Measurements from ENCODE around the gene HEXD.

HEXD gene

DNA sequence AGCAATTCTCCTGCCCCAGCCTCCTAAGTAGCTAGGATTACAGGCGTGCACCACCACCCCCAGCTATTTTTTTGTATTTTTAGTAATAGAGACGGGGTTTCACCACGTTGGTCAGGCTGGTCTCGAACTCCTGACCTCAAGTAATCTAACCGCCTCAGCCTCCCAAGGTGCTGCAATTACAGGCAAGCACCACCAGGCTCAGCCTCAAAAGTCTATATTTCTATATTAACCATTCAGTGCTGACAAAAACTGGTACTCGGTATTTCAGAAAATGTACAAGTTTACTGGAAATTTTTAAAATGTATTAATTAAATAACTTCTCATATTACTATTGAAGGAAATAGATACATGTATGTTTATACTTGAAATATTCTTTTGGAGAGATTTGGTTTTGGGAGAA is 1.4 kb upstream of the HEXD start:
- no peak for DNase-seq

- no peak for DNase-seq
Observed at GRCh38 chr17:82419540-82419939, 1.4 kb downstream of the HEXD start.

- DNase-seq: no peak
Observed at GRCh38 chr17:82424001-82424862, 6.1 kb downstream of the HEXD start.

GRCh38 chr17:82424863-82425159 is 6.7 kb downstream of the HEXD start:
- no peak for DNase-seq

DNA sequence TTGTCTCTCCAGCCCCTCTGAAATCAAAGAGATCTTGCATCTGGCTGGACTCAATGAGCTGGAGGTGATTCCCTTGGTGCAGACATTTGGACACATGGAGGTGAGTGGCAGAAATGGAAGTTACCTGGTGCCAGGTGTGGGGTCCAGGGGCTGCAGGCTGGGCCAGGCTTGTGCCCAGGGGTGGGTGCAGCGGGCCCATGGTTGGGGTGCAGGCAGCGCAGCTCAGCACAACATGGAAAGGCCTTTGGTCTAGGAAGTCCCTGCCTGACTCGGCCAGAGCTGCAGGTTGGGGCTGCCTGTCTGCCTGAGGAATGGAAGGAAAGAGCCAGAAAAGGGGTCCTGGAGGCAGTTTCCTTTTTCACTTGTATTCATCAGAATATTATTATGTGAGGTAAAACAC is 10.4 kb downstream of the HEXD start:
- no peak for DNase-seq

- no peak for DNase-seq
Observed at GRCh38 chr17:82429824-82430223, 11.7 kb downstream of the HEXD start.

DNA sequence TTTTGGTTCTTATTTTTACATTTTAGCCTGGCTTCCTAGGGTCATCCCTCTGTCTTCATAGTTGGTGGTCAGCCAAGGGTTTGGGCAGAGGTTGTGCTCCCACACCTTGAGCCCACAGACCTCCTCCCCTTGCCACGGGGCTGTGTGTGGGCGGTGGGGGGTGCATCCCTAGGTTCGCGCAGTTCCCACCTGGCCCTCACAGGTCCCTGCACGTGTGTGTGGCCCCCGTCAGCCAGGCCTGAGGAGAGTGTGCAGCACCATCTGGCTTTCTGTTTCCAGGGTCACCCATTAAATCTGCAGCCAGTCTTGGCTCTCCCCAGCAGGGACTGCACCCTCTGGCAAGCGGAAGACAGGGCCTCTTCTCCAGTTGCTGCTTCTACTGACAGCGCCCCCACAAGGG is 13.9 kb downstream of the HEXD start:
- DNase-seq: no peak

DNA sequence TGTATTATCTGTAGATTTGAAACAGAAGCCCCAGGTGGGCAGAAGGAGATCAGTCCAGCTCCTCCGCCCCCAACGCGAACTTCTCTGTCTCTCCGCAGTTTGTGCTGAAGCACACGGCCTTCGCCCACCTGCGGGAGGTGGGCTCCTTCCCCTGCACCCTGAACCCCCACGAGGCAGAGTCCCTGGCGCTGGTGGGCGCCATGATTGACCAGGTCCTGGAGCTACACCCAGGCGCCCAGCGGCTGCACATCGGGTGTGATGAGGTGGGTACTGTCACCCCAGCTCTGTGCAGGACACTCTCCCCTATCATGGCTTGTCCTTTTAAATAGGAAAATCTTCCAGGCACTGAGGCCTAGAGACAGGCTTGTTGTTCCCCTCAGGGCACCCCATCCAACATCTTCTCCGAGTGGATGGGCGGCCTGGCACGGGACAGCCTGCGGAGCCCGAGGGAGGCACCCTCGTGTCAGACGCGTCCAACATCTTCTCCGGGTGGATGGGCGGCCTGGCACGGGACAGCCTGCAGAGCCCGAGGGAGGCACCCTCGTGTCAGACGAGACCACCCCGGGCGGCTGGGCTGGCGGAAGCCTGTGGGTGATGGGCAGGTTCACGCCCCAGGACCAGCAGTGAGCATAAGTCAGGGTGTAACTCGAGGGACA is 15.5 kb downstream of the HEXD start:
- no peak for DNase-seq

- no peak for DNase-seq
Observed at GRCh38 chr17:82434216-82434565, 16.0 kb downstream of the HEXD start.

DNA sequence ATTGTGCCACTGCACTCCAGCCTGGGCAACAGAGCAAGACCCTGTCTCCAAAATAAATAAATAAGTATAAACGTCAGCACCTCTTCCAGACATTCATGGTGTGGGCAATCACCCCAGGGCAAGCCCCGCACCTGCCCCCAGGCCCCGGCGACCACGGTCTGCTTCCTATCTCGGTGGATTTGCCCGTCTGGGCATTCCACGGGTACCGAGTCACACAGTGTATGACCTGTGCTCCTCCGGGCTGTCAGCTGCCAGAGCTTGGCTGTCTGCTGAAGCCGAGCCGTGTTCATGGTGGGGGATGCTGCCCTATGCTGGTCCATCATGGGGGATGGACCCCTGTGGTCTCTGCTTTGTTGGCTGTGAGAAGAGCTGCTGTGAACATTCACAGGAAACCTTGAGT is 17.0 kb downstream of the HEXD start:
- no peak for DNase-seq

DNA sequence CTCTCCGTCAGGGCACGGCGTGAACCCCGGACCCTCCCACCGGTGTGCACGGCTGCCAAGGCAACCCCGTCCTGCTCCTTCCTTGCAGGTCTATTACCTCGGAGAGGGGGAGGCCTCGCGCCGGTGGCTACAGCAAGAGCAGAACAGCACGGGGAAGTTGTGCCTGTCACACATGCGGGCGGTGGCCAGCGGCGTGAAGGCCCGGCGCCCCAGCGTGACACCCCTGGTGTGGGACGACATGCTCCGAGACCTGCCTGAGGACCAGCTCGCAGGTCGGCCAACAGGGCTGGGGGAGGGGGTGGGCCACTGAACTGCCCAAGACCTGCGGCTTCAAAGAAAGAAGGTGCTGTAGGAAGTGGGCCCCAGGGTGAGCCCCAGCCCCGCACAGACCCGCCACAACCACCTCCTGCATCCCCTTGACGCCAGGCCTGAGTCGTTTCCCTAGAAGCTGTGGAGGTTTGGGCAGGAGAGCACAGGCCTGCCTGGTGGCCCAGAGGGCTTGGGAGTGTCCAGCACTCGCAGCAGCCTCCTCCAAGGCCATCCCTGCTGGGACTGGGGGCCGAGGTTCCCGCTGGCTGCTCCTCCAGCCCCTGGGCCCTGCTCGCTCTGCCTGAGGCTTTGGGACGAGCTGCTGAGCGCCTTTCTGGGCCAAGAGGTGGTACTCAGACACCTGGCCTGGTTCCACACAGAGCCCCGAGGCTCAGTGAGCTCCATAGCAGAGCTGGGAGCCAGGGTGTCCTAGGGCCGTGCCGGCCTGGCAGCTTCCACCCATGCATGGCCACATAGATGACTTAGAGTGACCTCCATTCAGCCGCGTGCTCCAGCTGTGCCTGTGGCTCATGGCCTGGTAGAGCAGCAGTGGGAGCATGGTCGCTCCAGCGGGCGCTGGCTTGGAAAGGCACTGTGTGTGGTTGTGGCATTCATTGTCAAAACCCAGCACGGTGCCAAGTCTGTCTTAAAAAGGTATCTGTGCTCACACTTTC is 17.7 kb downstream of the HEXD start:
- DNase-seq: no peak

DNA sequence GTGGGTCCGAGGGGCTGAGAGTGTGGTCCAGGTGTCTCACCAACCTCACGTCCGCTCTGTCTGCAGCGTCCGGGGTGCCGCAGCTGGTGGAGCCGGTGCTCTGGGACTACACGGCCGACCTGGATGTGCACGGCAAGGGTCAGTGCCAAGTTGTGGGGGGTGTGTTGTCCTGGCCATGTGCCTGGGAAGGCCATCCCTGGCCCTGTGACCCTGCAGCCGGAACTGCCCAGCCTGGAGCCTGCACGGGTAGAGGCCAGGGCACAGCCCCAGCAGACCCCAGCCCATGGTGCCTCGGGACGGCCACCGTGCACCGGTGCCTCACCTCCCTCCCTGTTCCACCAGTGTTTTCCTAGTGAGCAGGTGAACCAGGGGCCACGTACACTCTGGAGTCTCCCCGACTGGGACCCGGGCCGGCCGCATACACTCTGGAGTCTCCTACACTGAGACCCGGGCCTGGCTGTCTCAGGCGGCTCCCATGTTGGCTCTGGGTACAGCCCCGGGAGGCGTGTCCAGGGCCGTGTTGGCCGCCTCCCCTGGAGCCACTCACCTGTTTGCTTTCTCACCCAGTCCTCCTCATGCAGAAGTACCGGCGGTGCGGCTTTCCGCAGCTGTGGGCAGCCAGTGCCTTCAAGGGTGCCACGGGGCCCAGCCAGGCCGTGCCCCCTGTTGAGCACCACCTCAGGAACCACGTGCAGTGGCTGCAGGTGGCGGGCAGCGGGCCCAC is 18.6 kb downstream of the HEXD start:
- DNase-seq: no peak

- no peak for DNase-seq
Observed at GRCh38 chr17:82437325-82437668, 19.1 kb downstream of the HEXD start.

DNA sequence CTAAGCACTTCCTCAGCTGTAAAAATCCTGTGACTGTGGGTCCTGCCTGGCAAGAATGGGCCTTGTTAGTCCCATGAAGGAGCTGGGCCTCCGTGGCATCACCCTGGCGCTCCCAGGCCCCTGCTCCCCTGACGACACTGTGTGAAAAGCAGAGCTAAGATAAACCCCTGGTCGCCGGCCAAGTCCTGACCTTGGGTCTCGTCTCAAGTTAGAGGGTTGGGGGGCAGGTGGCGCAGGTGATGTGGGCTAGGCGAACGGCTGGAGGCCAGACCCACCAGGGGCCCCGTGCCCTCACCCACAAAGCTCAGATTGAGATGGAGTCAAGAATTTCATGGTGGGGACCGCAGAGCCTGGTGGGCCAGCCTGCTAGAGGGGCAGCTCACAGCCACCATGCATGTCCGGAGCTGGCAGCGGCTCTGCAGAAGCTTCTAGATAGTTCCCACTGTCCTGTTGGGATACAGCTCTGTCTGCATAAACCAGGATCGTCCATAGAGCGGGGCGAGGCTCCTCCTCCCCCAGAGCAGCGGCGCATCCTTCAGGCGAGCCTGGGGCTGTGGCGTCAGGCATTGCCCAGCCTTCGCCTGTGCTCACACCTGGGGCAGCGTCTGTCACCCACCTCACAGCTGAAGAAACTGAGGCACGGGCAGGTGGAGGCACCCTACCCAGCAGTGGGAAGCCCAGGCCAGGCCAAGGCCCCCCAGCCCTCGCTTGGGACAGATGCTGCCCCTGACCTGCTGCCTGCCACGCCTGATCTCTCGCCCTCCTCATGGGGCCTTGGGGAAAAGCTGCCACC is 20.4 kb downstream of the HEXD start:
- DNase-seq: no peak

DNA sequence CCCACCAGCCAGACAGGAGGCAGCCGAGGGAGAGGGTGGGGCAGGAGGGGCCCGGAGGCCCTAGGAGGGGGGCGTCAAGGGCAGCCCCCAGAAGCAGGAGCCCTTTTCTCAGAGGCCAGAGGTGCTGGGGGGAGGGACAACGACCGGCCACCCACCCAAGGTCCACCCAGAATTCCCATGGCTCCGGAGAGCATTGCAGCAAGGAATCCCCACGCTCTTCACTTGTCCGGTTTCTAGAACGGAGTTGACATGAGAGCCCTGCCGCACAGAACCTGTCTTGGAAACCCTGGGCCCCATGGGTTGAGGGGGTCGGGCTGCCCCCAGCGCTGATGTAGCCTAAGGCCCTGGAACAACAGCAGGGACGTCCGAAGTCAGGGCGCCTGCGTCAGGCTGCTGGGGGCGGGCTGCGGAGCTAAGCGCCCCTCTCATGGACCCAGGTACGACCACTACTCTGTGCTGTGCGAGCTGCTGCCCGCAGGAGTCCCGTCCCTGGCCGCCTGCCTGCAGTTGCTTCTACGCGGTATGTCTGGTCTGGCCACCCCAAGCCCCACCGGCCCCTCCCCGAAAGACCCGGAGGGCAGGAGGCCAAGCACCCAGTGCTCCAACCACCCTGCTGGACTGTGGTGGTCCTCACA is 21.2 kb downstream of the HEXD start:
- DNase-seq: no peak

DNA sequence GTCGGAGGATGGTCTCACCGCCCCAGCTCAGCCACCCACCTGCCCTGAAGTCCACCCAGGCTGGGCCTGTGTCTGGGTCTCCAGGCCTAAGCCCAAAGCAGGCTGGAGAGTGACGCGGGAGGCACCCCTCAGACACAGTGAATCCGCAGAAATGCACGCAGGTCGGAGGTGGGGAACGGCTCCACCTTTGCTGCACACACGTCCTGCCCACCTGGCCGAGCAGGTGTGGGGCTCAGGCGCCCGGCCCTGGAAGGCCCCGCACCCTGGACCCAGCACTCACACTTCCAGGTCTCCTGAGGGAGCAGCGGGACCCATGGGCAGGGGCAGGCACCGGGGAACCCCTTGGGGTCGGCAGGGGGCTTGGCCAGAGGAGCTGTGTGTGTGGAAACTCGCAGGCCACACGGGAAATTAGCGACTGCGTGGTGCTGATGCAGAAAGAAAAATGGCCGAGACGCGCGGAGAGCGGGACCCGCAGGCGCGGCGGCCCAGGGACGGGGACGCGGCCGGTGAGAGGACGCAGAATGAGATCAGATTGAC is 21.8 kb downstream of the HEXD start:
- no peak for DNase-seq

DNA sequence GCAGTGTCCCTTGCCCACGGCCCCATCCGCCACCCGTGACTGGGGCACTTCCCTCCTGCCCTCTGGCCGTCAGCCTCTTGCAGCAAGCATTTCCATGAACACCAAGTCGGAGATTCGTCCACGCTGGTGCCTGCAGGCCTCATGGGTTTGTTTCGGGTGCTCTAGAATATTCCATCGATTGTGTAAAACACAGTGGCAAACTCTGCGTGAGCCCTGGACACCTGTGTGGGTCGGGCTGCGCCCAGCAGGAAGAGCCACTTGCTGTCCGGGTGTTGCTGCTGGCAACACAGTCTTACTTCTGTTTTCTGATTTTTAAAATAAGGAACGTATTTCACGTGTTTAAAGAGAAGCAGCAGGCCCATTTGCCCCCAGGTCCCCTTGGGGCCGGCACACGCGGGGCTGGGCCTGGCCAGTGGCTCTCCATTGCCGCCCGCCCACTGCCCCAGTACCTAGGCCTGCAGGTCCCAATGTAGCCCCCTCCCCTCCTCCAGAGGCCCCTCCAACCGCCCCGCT is 22.4 kb downstream of the HEXD start:
- DNase-seq: no peak

DNA sequence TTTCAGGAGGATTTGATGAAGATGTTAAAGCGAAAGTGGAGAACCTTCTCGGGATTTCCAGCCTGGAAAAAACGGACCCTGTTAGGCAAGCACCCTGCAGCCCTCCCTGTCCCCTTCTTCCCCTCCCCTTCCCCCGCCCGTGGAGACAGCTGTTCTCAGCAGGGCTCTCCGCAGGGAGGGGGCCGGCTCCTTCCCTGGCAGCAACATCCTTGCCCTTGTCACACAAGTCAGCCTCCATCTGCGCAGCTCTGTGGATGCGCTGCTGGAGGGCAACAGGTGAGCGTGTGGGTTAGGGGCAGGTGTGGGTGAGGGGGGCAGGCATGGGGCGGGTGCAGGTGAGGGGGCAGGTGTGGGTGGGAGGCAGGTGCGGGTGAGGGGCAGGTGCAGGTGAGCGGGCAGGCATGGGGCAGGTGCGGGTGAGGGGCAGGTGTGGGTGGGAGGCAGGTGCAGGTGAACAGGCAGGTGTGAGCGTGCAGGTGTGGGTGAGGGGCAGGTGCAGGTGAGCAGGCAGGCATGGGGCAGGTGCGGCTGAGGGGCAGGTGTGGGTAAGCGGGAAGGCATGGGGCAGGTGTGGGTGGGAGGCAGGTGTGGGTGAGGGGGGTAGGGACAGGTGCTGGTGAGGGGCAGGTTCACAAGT is 23.0 kb downstream of the HEXD start:
- DNase-seq: no peak

DNA sequence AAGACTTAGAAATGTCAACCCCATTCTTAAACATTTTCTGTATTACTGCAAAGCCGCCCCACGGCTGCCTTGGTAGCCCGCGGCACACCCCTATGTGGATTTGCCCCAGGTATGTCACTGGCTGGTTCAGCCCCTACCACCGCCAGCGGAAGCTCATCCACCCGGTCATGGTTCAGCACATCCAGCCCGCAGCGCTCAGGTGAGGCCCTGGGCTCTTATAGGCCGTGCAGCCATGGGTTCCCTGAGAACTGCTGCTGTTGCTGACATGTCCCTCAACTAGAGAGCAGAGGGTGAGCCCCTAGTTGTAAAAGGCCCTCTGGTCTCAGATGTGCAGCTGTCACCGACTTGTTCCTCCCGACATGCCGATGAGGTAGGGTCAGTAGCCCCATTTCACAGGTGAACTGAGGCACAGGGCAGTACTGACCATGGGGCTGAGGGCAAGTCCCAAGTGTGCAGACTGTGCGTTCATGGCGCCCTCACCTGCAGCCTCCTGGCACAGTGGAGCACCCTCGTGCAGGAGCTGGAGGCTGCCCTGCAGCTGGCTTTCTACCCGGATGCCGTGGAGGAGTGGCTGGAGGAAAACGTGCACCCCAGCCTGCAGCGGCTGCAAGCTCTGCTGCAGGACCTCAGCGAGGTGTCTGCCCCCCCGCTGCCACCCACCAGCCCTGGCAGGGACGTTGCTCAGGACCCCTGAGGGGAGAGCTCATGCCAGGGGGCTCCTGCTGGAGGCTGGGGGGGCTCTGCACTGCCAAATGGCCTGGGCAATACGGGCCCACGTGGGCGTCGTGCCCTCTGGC is 23.7 kb downstream of the HEXD start:
- DNase-seq: no peak

Data from COR-L47 (cell line).